Activated CD8-positive, alpha-beta memory T cell treated with anti-CD3 and anti-CD28 coated beads, Interleukin-2, amount 10 ng/mL, durations not matched to agents 7 days and 5 days (primary cell): Measurements from ENCODE around the gene HDAC8. TPM values are rescaled to one million over a fixed set of nuclear protein-coding genes. Genes with fewer than 3 reads are reported as not detected.
"Not testable (repeated sequence)": the region's sequence is repeated elsewhere in the genome, so short reads cannot be mapped to it uniquely, and the experiment has no call there.

ENCODE experiments used
- ATAC-seq: fragments of 150-1000 bp; cut with Tn5 transposase; one replicate; pipeline ENCODE4 v1.10.0; 2021; ENCODE audit warnings: moderate library complexity
- CTCF ChIA-PET: fragments of 350-600 bp; sonication (Branson Sonifier 250); formaldehyde crosslinking; loops from one replicate; lab custom pipeline; 2021; ENCODE audit warnings: antibody characterized with exemption; lab: Charles Lee
- DNase-seq: peaks from one replicate; pipeline ENCODE4 v3.0.0-alpha.2; 2020
- H3K27ac Mint-ChIP-seq: one replicate; pipeline ENCODE4 v1.8.0; 2021; ENCODE audit warnings: mild to moderate bottlenecking, mixed read lengths
- H3K27me3 Mint-ChIP-seq: one replicate; pipeline ENCODE4 v1.8.0; 2021; ENCODE audit warnings: mixed read lengths
- H3K36me3 Mint-ChIP-seq: one replicate; pipeline ENCODE4 v1.8.0; 2021; ENCODE audit warnings: mild to moderate bottlenecking, mixed read lengths
- H3K4me1 Mint-ChIP-seq: one replicate; pipeline ENCODE4 v1.8.0; 2021; ENCODE audit warnings: mixed read lengths
- H3K4me3 Mint-ChIP-seq: one replicate; pipeline ENCODE4 v1.8.0; 2021; ENCODE audit warnings: mild to moderate bottlenecking, moderate library complexity, mixed read lengths
- H3K9me3 Mint-ChIP-seq: one replicate; pipeline ENCODE4 v1.8.0; 2022; ENCODE audit warnings: low read depth, mixed read lengths
- total RNA-seq, 2 experiments: library from RNA; stranded (reverse); gene quantifications; one replicate each; pipeline ENCODE4 v1.2.3, GENCODE V29; 2021

Gene HDAC8
- total RNA-seq, result 10 to 100 TPM; 29.0 to 31.6 TPM

GRCh38 chrX:72572248-72573157 is at the start of gene HDAC8:
HDAC8 (minus strand) TSS chrX:72572843; CDS start chrX:72572761, 82 bp downstream.
- CTCF ChIA-PET, result interaction anchor here (0.7 to 2.2 kb wide), 3 partner anchors 80 to 327 kb away, joined by 3 to 7 read pairs (median 3); partner anchors contain the start of gene RPS4X
- peak; percentile 70 for DNase-seq
- Mint-ChIP-seq H3K4me3 (peak within 1 kb of the TSS; percentile 91), H3K27me3 (peaks cover 10% of the 10 kb centered on the region), H3K27ac (peak within 1 kb of the TSS; percentile 80), H3K36me3 (peaks cover 8% of the 10 kb centered on the region), H3K9me3 (no peaks in the 10 kb centered on the region), H3K4me1 (peaks cover 9% of the 10 kb centered on the region)
- ATAC-seq, result peak; percentile 92

- Mint-ChIP-seq H3K27me3 (no peaks in the 10 kb centered on the region), H3K27ac (peak overlapping the region; percentile 92), H3K4me1 (peaks cover 22% of the 10 kb centered on the region), H3K4me3 (peak overlapping the region; percentile 73), H3K36me3 (peaks cover 4% of the 10 kb centered on the region), H3K9me3 (no peaks in the 10 kb centered on the region)
- DNase-seq (no peak), ATAC-seq (peak; percentile 84)
- CTCF ChIA-PET, result interaction anchor here (0.8 to 1.7 kb wide), 2 partner anchors 48 to 345 kb away, joined by 3 to 4 read pairs; partner anchors contain the start of gene RPS4X
Observed at GRCh38 chrX:72621625-72622485, 49.2 kb upstream of the HDAC8 start.

- ATAC-seq, result no peak
- Mint-ChIP-seq H3K9me3 (no peaks in the 10 kb centered on the region), H3K4me1 (peaks cover 22% of the 10 kb centered on the region), H3K36me3 (peaks cover 4% of the 10 kb centered on the region), H3K27ac (peak overlapping the region; percentile 92), H3K4me3 (peak overlapping the region; percentile 73), H3K27me3 (no peaks in the 10 kb centered on the region)
- DNase-seq, result no peak
- CTCF ChIA-PET, result interaction anchor here (0.8 to 1.7 kb wide), 2 partner anchors 47 to 344 kb away, joined by 3 to 4 read pairs; partner anchors contain the start of gene RPS4X
Observed at GRCh38 chrX:72621163-72621562, 48.5 kb upstream of the HDAC8 start.

- ATAC-seq (peak; percentile 85), DNase-seq (peak; percentile 80)
- peak overlapping the region; percentile 92 for H3K27ac Mint-ChIP-seq
- H3K9me3 Mint-ChIP-seq, result no peaks in the 10 kb centered on the region
- peaks cover 22% of the 10 kb centered on the region for H3K4me1 Mint-ChIP-seq
- peak overlapping the region; percentile 73 for H3K4me3 Mint-ChIP-seq
- CTCF ChIA-PET, result interaction anchor here (0.8 to 1.7 kb wide), 2 partner anchors 47 to 344 kb away, joined by 3 to 4 read pairs; partner anchors contain the start of gene RPS4X
- H3K27me3 Mint-ChIP-seq, result no peaks in the 10 kb centered on the region
- peaks cover 4% of the 10 kb centered on the region for H3K36me3 Mint-ChIP-seq
Observed at GRCh38 chrX:72620550-72621145, 48.0 kb upstream of the HDAC8 start.

GRCh38 chrX:72609313-72609712 is 36.7 kb upstream of the HDAC8 start:
- Mint-ChIP-seq H3K4me3 (no peak overlapping the region), H3K27ac (no peak overlapping the region), H3K4me1 (peaks cover 4% of the 10 kb centered on the region), H3K9me3 (no peaks in the 10 kb centered on the region), H3K36me3 (no peaks in the 10 kb centered on the region), H3K27me3 (no peaks in the 10 kb centered on the region)
- CTCF ChIA-PET, result no interaction called here
- ATAC-seq (no peak), DNase-seq (no peak)

- Mint-ChIP-seq H3K9me3 (no peaks in the 10 kb centered on the region), H3K4me1 (peaks cover 11% of the 10 kb centered on the region), H3K4me3 (no peak overlapping the region), H3K36me3 (peaks cover 2% of the 10 kb centered on the region), H3K27ac (peak overlapping the region; percentile 63), H3K27me3 (no peaks in the 10 kb centered on the region)
- DNase-seq (no peak), ATAC-seq (peak; percentile 23)
- CTCF ChIA-PET, result no interaction called here
Observed at GRCh38 chrX:72604705-72605104, 32.1 kb upstream of the HDAC8 start.

GRCh38 chrX:72604112-72604511 is 31.5 kb upstream of the HDAC8 start:
- DNase-seq, result no peak
- Mint-ChIP-seq H3K27me3 (no peaks in the 10 kb centered on the region), H3K36me3 (peaks cover 2% of the 10 kb centered on the region), H3K9me3 (no peaks in the 10 kb centered on the region), H3K4me3 (no peak overlapping the region), H3K4me1 (peaks cover 11% of the 10 kb centered on the region), H3K27ac (peak overlapping the region; percentile 32)
- peak; percentile 39 for ATAC-seq
- CTCF ChIA-PET, result no interaction called here

GRCh38 chrX:72591038-72591437 is 18.4 kb upstream of the HDAC8 start:
- H3K27ac Mint-ChIP-seq, CTCF ChIA-PET, H3K27me3 Mint-ChIP-seq, H3K4me3 Mint-ChIP-seq, DNase-seq, H3K36me3 Mint-ChIP-seq, H3K4me1 Mint-ChIP-seq, H3K9me3 Mint-ChIP-seq, ATAC-seq: not testable (repeated sequence)

GRCh38 chrX:72584163-72584562 is 11.5 kb upstream of the HDAC8 start:
- ATAC-seq, result no peak
- H3K4me3 Mint-ChIP-seq, result no peak overlapping the region
- no peaks in the 10 kb centered on the region for H3K27me3 Mint-ChIP-seq
- CTCF ChIA-PET, result no interaction called here
- no peaks in the 10 kb centered on the region for H3K9me3 Mint-ChIP-seq
- no peak for DNase-seq
- H3K36me3 Mint-ChIP-seq, result no peaks in the 10 kb centered on the region
- H3K4me1 Mint-ChIP-seq, result no peaks in the 10 kb centered on the region
- no peak overlapping the region for H3K27ac Mint-ChIP-seq

GRCh38 chrX:72576141-72576894 is 3.7 kb upstream of the HDAC8 start:
- DNase-seq (no peak), ATAC-seq (no peak)
- CTCF ChIA-PET, result no interaction called here
- no peak overlapping the region for H3K4me3 Mint-ChIP-seq
- peaks cover 6% of the 10 kb centered on the region for H3K4me1 Mint-ChIP-seq
- H3K36me3 Mint-ChIP-seq, result peaks cover under 1% of the 10 kb centered on the region
- no peaks in the 10 kb centered on the region for H3K9me3 Mint-ChIP-seq
- H3K27me3 Mint-ChIP-seq, result peaks cover 10% of the 10 kb centered on the region
- H3K27ac Mint-ChIP-seq, result no peak overlapping the region

GRCh38 chrX:72573158-72573511 is 492 bp upstream of the HDAC8 start:
- Mint-ChIP-seq H3K27ac (peak overlapping the region; percentile 80), H3K4me1 (peaks cover 9% of the 10 kb centered on the region), H3K27me3 (peaks cover 10% of the 10 kb centered on the region), H3K4me3 (peak overlapping the region; percentile 91), H3K9me3 (no peaks in the 10 kb centered on the region), H3K36me3 (peaks cover 7% of the 10 kb centered on the region)
- CTCF ChIA-PET, result interaction anchor here (0.7 kb wide), 1 partner anchor 79 kb away, joined by 3 read pairs; no protein-coding TSS in a partner anchor
- peak; percentile 28 for ATAC-seq
- DNase-seq, result no peak

- no peak for DNase-seq
- Mint-ChIP-seq H3K27me3 (no peaks in the 10 kb centered on the region), H3K4me3 (no peak overlapping the region), H3K27ac (no peak overlapping the region), H3K36me3 (peaks cover 12% of the 10 kb centered on the region), H3K4me1 (peaks cover 9% of the 10 kb centered on the region), H3K9me3 (no peaks in the 10 kb centered on the region)
- ATAC-seq, result no peak
- CTCF ChIA-PET, result no interaction called here
Observed at GRCh38 chrX:72569786-72570185, 2.9 kb downstream of the HDAC8 start.
